Endothelial cell of umbilical vein (primary cell): Measurements from ENCODE around the gene PLPP3. TPM values are rescaled to one million over a fixed set of nuclear protein-coding genes. Genes with fewer than 3 reads are reported as not detected.

ENCODE experiments used
- BruUV-seq: library from RNA; stranded (reverse); fragments of 400-500 nt; replicated peaks from 2 replicates; lab custom pipeline; 2021; lab: Mats Ljungman, UMichigan
- CTCF ChIA-PET: fragments of 300-600, 350-600 bp; sonication (Branson Sonifier 250); formaldehyde crosslinking; loops from one replicate; lab custom pipeline; 2021; ENCODE audit warnings: antibody characterized with exemption, inconsistent platforms; lab: Charles Lee
- POLR2A ChIA-PET: fragments of 300-600, 350-600 bp; sonication (Branson Sonifier 250); formaldehyde crosslinking; loops from one replicate; lab custom pipeline; 2021; ENCODE audit warnings: antibody characterized with exemption, inconsistent platforms; lab: Charles Lee
- DNase-seq: peaks from one replicate; pipeline ENCODE4 v3.0.0-alpha.2; 2011; ENCODE audit warnings: low read depth, low spot score
- FAIRE-seq: peaks from 2 replicates; lab custom pipeline; 2011; peaks lifted over from hg19 to GRCh38; lab: Jason Lieb, UNC
- H2AFZ ChIP-seq: 2 replicates; pipeline ENCODE4 v1.6.0; 2012; ENCODE audit warnings: low read depth, low read length, control low read depth, inconsistent platforms
- H3K27ac ChIP-seq: 2 replicates; pipeline ENCODE4 v1.5.1; 2011; ENCODE audit warnings: low read depth, mild to moderate bottlenecking, control low read depth, low read length, moderate library complexity; ENCODE audit not compliant: insufficient read depth
- H3K27me3 ChIP-seq, 2 experiments: 2 replicates each; pipeline versions ENCODE4 v1.6.0 to v1.6.1; 2011; ENCODE audit warnings: low read length in 2 of 2, mixed read lengths in 1 of 2; ENCODE audit not compliant: control insufficient read depth in 2 of 2, insufficient read depth in 2 of 2
- H3K36me3 ChIP-seq, 2 experiments: 2 replicates in 1 of 2; 3 replicates in 1 of 2; pipeline ENCODE4 v1.5.1; 2011; ENCODE audit warnings: low read length in 2 of 2, mild to moderate bottlenecking in 1 of 2, moderate library complexity in 1 of 2; ENCODE audit not compliant: control insufficient read depth in 2 of 2, insufficient read depth in 2 of 2; ENCODE audit errors: extremely low read depth in 1 of 2
- H3K4me1 ChIP-seq: 3 replicates; pipeline ENCODE4 v1.5.1; 2011; ENCODE audit warnings: mild to moderate bottlenecking, low read length; ENCODE audit not compliant: control insufficient read depth, insufficient read depth; ENCODE audit errors: extremely low read depth
- H3K4me2 ChIP-seq: 2 replicates; pipeline ENCODE4 v1.6.1; 2011; ENCODE audit warnings: low read length, control low read depth, mixed read lengths; ENCODE audit not compliant: insufficient read depth
- H3K4me3 ChIP-seq, 3 experiments: fragments of 200-600 bp in 1 of 3; sonication (generic), shearing (Covaris generic) in 1 of 3; replicated peaks in 1 of 3; 2 replicates each; pipeline ENCODE4 v1.5.1; 2011 to 2016; ENCODE audit warnings: control low read depth in 3 of 3, low read length in 3 of 3, mild to moderate bottlenecking in 2 of 3, inconsistent platforms in 1 of 3, low read depth in 1 of 3, moderate library complexity in 1 of 3; ENCODE audit not compliant: insufficient read depth in 1 of 3
- H3K79me2 ChIP-seq: 2 replicates; pipeline ENCODE4 v1.6.0; 2012; ENCODE audit warnings: low read length, inconsistent platforms; ENCODE audit not compliant: control insufficient read depth, insufficient read depth
- H3K9ac ChIP-seq: replicated peaks from 2 replicates; pipeline ENCODE3; 2011; ENCODE audit warnings: low read length, control low read depth; ENCODE audit not compliant: insufficient read depth; ENCODE audit errors: extremely low read depth
- H3K9me1 ChIP-seq: replicated peaks from 3 replicates; pipeline ENCODE4 v1.6.0; 2011; ENCODE audit warnings: mild to moderate bottlenecking, low read length; ENCODE audit not compliant: control insufficient read depth, insufficient read depth; ENCODE audit errors: extremely low read depth
- H3K9me3 ChIP-seq: replicated peaks from 2 replicates; pipeline ENCODE4 v1.5.1; 2012; ENCODE audit warnings: low read length, inconsistent platforms; ENCODE audit not compliant: control insufficient read depth, insufficient read depth
- H4K20me1 ChIP-seq: replicated peaks from 2 replicates; pipeline ENCODE3; 2011; ENCODE audit warnings: mild to moderate bottlenecking, low read length; ENCODE audit not compliant: control insufficient read depth, insufficient read depth; ENCODE audit errors: extremely low read depth
- EZH2 ChIP-seq: IDR thresholded peaks from 2 replicates; pipeline ENCODE4 v1.6.1; 2012; ENCODE audit warnings: borderline replicate concordance, low read depth, mild to moderate bottlenecking, moderate library complexity, low read length, inconsistent platforms; ENCODE audit not compliant: severe bottlenecking
- FOS ChIP-seq: IDR thresholded peaks from 2 replicates; pipeline ENCODE4 v1.6.1; 2011; ENCODE audit warnings: mild to moderate bottlenecking, low read length, moderate library complexity, borderline replicate concordance; ENCODE audit not compliant: insufficient read depth
- GATA2 ChIP-seq: IDR thresholded peaks from 2 replicates; pipeline ENCODE4 v1.7.0; 2011; ENCODE audit warnings: low read depth, mild to moderate bottlenecking, moderate library complexity, mixed read lengths, low read length; ENCODE audit not compliant: insufficient read length, insufficient read depth
- JUN ChIP-seq: IDR thresholded peaks from 2 replicates; pipeline ENCODE4 v1.6.1; 2011; ENCODE audit warnings: borderline replicate concordance, low read depth; ENCODE audit not compliant: insufficient read length, insufficient read depth
- MYC ChIP-seq: IDR thresholded peaks from one replicate; pipeline ENCODE4 v1.6.1; 2011; ENCODE audit warnings: mild to moderate bottlenecking, low read depth, low read length
- POLR2A ChIP-seq: IDR thresholded peaks from 2 replicates; pipeline ENCODE4 v1.6.1; 2012; ENCODE audit warnings: low read depth, mild to moderate bottlenecking, control low read depth, low read length
- POLR2AphosphoS5 ChIP-seq: IDR thresholded peaks from 2 replicates; pipeline ENCODE4 v1.6.1; 2012; ENCODE audit warnings: low read depth, mild to moderate bottlenecking, control low read depth, low read length, moderate library complexity; ENCODE audit not compliant: insufficient read depth
- dilution Hi-C: fragments of 300-500 bp; cut with MboI; formaldehyde crosslinking; loops from one replicate; pipeline ENCODE4 v1.15.0; 2019; ENCODE audit warnings: low sequenced_read_pairs; ENCODE audit not compliant: extremely low pct_ligation_motif_present
- intact Hi-C: fragments of 100-400 bp; cut with micrococcal nuclease; formaldehyde crosslinking; loops from one replicate; pipeline ENCODE4 v1.10.0; 2022
- polyA plus RNA-seq, 4 experiments: library from polyadenylated mRNA; depleted of rRNA in 3 of 4; stranded (reverse) in 3 of 4; unstranded in 1 of 4; fragments of >200 nt; gene quantifications; 2 replicates each; pipeline versions ENCODE4 v1.2.1 to v1.2.3, GENCODE V29; 2011 to 2012; ENCODE audit warnings: missing spikeins in 1 of 4
- total RNA-seq: library from RNA; stranded (reverse); gene quantifications from 2 replicates; pipeline ENCODE4 v1.2.3, GENCODE V29; 2021
- TF ChIP-seq, protein P1 (sequence below), 2 donors: IDR thresholded peaks; 1 replicate in 1 of 2; 2 replicates in 1 of 2; pipeline ENCODE4 v1.5.1; 2011; ENCODE audit warnings: low read length in 2 of 2, mild to moderate bottlenecking in 2 of 2, moderate library complexity in 2 of 2, control low read depth in 1 of 2, inconsistent platforms in 1 of 2, low read depth in 1 of 2; ENCODE audit not compliant: insufficient read depth in 1 of 2; ENCODE audit errors: extremely low read depth in 1 of 2

The PLPP3 gene
- total and polyA plus RNA-seq, 2 donors (not counting 3 experiments of a cell fraction or from before 2014, with no cell fraction given): 11.3 to 14.1 TPM

DNA sequence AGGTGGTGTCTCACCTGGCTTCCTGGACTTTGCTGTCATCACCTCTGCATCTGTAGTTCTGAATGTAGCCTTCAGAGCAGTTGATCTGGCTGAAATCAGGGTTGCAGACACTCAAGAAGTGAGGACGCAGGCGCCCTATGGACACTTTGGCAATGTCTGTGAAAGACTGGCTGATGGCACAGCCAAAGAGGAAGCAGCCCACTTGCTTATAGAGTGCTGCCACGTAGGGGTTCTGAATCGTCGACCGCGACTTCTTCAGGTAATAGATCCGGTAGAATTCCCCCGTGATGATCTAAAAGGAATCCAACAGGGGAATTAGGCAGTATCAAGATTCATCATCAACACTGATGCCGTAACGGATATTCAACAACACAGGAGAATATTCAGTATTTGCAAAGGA is 55.1 kb downstream of the PLPP3 start:
- H3K27me3 ChIP-seq: no peaks in the 10 kb centered on the region
- H3K4me2 ChIP-seq: no peak overlapping the region
- no TSS peak for BruUV-seq
- no peak overlapping the region for H3K4me3 ChIP-seq
- no peak overlapping the region for H2AFZ ChIP-seq
- TF ChIP-seq JUN: no peak
- no peak for TF ChIP-seq GATA2
- TF ChIP-seq POLR2AphosphoS5: no peak
- TF ChIP-seq FOS: no peak
- TF ChIP-seq MYC: no peak
- TF ChIP-seq, protein P1, sequence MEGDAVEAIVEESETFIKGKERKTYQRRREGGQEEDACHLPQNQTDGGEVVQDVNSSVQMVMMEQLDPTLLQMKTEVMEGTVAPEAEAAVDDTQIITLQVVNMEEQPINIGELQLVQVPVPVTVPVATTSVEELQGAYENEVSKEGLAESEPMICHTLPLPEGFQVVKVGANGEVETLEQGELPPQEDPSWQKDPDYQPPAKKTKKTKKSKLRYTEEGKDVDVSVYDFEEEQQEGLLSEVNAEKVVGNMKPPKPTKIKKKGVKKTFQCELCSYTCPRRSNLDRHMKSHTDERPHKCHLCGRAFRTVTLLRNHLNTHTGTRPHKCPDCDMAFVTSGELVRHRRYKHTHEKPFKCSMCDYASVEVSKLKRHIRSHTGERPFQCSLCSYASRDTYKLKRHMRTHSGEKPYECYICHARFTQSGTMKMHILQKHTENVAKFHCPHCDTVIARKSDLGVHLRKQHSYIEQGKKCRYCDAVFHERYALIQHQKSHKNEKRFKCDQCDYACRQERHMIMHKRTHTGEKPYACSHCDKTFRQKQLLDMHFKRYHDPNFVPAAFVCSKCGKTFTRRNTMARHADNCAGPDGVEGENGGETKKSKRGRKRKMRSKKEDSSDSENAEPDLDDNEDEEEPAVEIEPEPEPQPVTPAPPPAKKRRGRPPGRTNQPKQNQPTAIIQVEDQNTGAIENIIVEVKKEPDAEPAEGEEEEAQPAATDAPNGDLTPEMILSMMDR (IDR thresholded peaks at IDR 0.05; ENCODE audit: extremely low read depth in 1 of 2, insufficient read depth in 1 of 2, low read depth in 1 of 2, low read length in 2 of 2): no peak
- no peak for TF ChIP-seq EZH2
- TF ChIP-seq POLR2A: no peak
- no peak overlapping the region for H3K27ac ChIP-seq
- FAIRE-seq (no peak), DNase-seq (no peak)
- ChIA-PET CTCF (no interaction called here), POLR2A (no interaction called here)
- peaks cover 15% of the 10 kb centered on the region for H3K4me1 ChIP-seq
- no peaks in the 10 kb centered on the region for H3K9me3 ChIP-seq
- no peak overlapping the region for H3K9ac ChIP-seq
- dilution Hi-C loops: no loop called here
- no peaks in the 10 kb centered on the region for H3K79me2 ChIP-seq
- no peaks in the 10 kb centered on the region for H4K20me1 ChIP-seq
- H3K36me3 ChIP-seq: peaks cover 0 to 7% of the 10 kb centered on the region in 2 experiments
- intact Hi-C loops: no loop called here
- no peaks in the 10 kb centered on the region for H3K9me1 ChIP-seq
